ENCODE measurements around the gene CHRNA9.

GRCh38 chr4:40321574-40322275 lies 13.4 kb upstream of the CHRNA9 start:
- no peak for TF ChIP-seq CTCF (IDR thresholded peaks at IDR 0.05)
- TF ChIP-seq MLX (CRISPR knock-in tag; IDR thresholded peaks at IDR 0.05) = no peak
- no peak for TF ChIP-seq ZNF232 (CRISPR knock-in tag; IDR thresholded peaks at IDR 0.05)
- no peak for TF ChIP-seq NR3C1 (CRISPR knock-in tag; conservative IDR thresholded peaks at IDR 0.05; ENCODE audit: low read depth)
- TF ChIP-seq NFYB (CRISPR knock-in tag; conservative IDR thresholded peaks at IDR 0.05; ENCODE audit: low read depth) = no peak
- no peak for TF ChIP-seq NFE2L1 (CRISPR knock-in tag; IDR thresholded peaks at IDR 0.05)
- TF ChIP-seq FOXK1 (CRISPR knock-in tag; IDR thresholded peaks at IDR 0.05) = no peak
- TF ChIP-seq CBFB (CRISPR knock-in tag; IDR thresholded peaks at IDR 0.05; ENCODE audit: low read depth) = no peak

All from WTC11 (cell line).